Neuronal stem cell (in vitro differentiated cells): ENCODE measurements around the gene PAK6. TPM values are rescaled to one million over a fixed set of nuclear protein-coding genes. Genes with fewer than 3 reads are reported as not detected.

Source experiments
- DNase-seq: peaks from one replicate; pipeline ENCODE4 v3.0.0-alpha.2; 2013; ENCODE audit warnings: low spot score
- H2AFZ ChIP-seq: one replicate; pipeline ENCODE4 v1.6.1; 2013; ENCODE audit warnings: mild to moderate bottlenecking, low read length, inconsistent platforms
- H2AK5ac ChIP-seq: 2 replicates; pipeline ENCODE4 v1.6.1; 2013; ENCODE audit warnings: low read depth, mild to moderate bottlenecking, inconsistent platforms, low read length, moderate library complexity, mixed read lengths
- H2BK120ac ChIP-seq: 2 replicates; pipeline ENCODE4 v1.6.1; 2013; ENCODE audit warnings: low read depth, mild to moderate bottlenecking, inconsistent platforms, low read length, moderate library complexity, mixed read lengths
- H2BK12ac ChIP-seq: one replicate; pipeline ENCODE4 v1.6.1; 2013; ENCODE audit warnings: low read length, inconsistent platforms
- H2BK15ac ChIP-seq: 2 replicates; pipeline ENCODE4 v1.6.1; 2013; ENCODE audit warnings: mild to moderate bottlenecking, low read length, inconsistent platforms, mixed read lengths
- H2BK5ac ChIP-seq: one replicate; pipeline ENCODE4 v1.6.1; 2013; ENCODE audit warnings: inconsistent platforms, mild to moderate bottlenecking, low read length, moderate library complexity
- H3K14ac ChIP-seq: one replicate; pipeline ENCODE4 v1.6.1; 2013; ENCODE audit warnings: low read length, inconsistent platforms
- H3K18ac ChIP-seq: 2 replicates; pipeline ENCODE4 v1.6.1; 2013; ENCODE audit warnings: low read length, inconsistent platforms
- H3K23ac ChIP-seq: 2 replicates; pipeline ENCODE4 v1.6.1; 2013; ENCODE audit warnings: low read depth, mild to moderate bottlenecking, mixed read lengths, low read length, inconsistent platforms; ENCODE audit not compliant: poor library complexity
- H3K27ac ChIP-seq: replicated peaks from 3 replicates; pipeline ENCODE4 v1.5.1; 2013; ENCODE audit warnings: low read length, inconsistent platforms
- H3K27me3 ChIP-seq, 3 experiments: 2 replicates each; pipeline ENCODE4 v1.6.1; 2013; ENCODE audit warnings: low read length in 3 of 3, mild to moderate bottlenecking in 2 of 3, inconsistent platforms in 1 of 3, low read depth in 1 of 3, mixed read lengths in 1 of 3, moderate library complexity in 1 of 3; ENCODE audit not compliant: control insufficient read depth in 3 of 3, insufficient read depth in 3 of 3
- H3K36me3 ChIP-seq, 2 donors: replicated peaks in 1 of 2; 2 replicates each; pipeline ENCODE4 v1.6.1; 2013; ENCODE audit warnings: low read length in 2 of 2; ENCODE audit not compliant: control insufficient read depth in 2 of 2, insufficient read depth in 2 of 2
- H3K4ac ChIP-seq: 2 replicates; pipeline ENCODE4 v1.6.1; 2013; ENCODE audit warnings: inconsistent platforms, mild to moderate bottlenecking, low read length, moderate library complexity
- H3K4me1 ChIP-seq, 2 donors: 1 replicate in 1 of 2; 2 replicates in 1 of 2; pipeline ENCODE4 v1.6.1; 2013; ENCODE audit warnings: low read length in 2 of 2, low read depth in 1 of 2; ENCODE audit not compliant: control insufficient read depth in 2 of 2, insufficient read depth in 1 of 2
- H3K4me2 ChIP-seq: one replicate; pipeline ENCODE4 v1.6.1; 2013; ENCODE audit warnings: mild to moderate bottlenecking, low read length, inconsistent platforms; ENCODE audit not compliant: insufficient read depth, poor library complexity, severe bottlenecking
- H3K4me3 ChIP-seq, 2 donors: 2 replicates each; pipeline ENCODE4 v1.5.1; 2013; ENCODE audit warnings: low read length in 2 of 2, mild to moderate bottlenecking in 2 of 2, inconsistent platforms in 1 of 2, moderate library complexity in 1 of 2
- H3K79me1 ChIP-seq: one replicate; pipeline ENCODE4 v1.6.1; 2013; ENCODE audit warnings: low read depth, mild to moderate bottlenecking, inconsistent platforms, low read length, moderate library complexity
- H3K9ac ChIP-seq: one replicate; pipeline ENCODE4 v1.6.1; 2013; ENCODE audit warnings: mild to moderate bottlenecking, low read depth, low read length, inconsistent platforms; ENCODE audit not compliant: poor library complexity
- H3K9me3 ChIP-seq, 2 donors: replicated peaks in 1 of 2; 2 replicates each; pipeline versions ENCODE3 to v1.6.1; 2013; ENCODE audit warnings: low read length in 2 of 2, mild to moderate bottlenecking in 2 of 2, inconsistent platforms in 1 of 2, low read depth in 1 of 2, mixed read lengths in 1 of 2, moderate library complexity in 1 of 2; ENCODE audit not compliant: control insufficient read depth in 2 of 2, insufficient read depth in 1 of 2
- H4K8ac ChIP-seq: one replicate; pipeline ENCODE4 v1.6.1; 2013; ENCODE audit warnings: low read depth, mild to moderate bottlenecking, inconsistent platforms, low read length, moderate library complexity
- H4K91ac ChIP-seq: one replicate; pipeline ENCODE4 v1.6.1; 2013; ENCODE audit warnings: low read length, low read depth, mild to moderate bottlenecking, inconsistent platforms; ENCODE audit not compliant: poor library complexity
- WGBS, 2 donors: extraction: QIAGEN DNeasy Blood & Tissue Kit; methylation state at CpG; one replicate each; pipeline ENCODE4 v1.1.7; 2013; ENCODE audit warnings: missing lambda C conversion rate in 2 of 2, mixed read lengths in 1 of 2; ENCODE audit not compliant: insufficient read length in 2 of 2, insufficient replicate concordance in 1 of 2; ENCODE audit errors: extremely low coverage in 2 of 2; 5-methylcytosine and 5-hydroxymethylcytosine counted together
- polyA plus RNA-seq, 2 experiments: library from polyadenylated mRNA; stranded (reverse); fragments of 200-250 nt; gene quantifications; one replicate each; pipeline ENCODE4 v1.2.3, GENCODE V29; 2013

The PAK6 gene
- polyA plus RNA-seq (2013, experiment 1 of 2), result 0.36 TPM
- polyA plus RNA-seq (2013, experiment 2 of 2), result 0.37 TPM

GRCh38 chr15:40238532-40239403 is at the start of gene PAK6:
PAK6 (plus strand) TSS chr15:40239063; CDS start chr15:40264786, 25,723 bp downstream.
- Histone ChIP-seq H2BK120ac (no peak within 1 kb of the TSS), H3K4me3 (peak within 1 kb of the TSS; percentile 41 to 56), H4K91ac (no peak within 1 kb of the TSS), H3K9me3 (no peaks in the 10 kb centered on the region), H3K36me3 (no peaks in the 10 kb centered on the region), H3K18ac (peak within 1 kb of the TSS; percentile 90), H3K27ac (no peak within 1 kb of the TSS), H3K14ac (no peak within 1 kb of the TSS), H2AFZ (peak within 1 kb of the TSS; percentile 96), H3K4ac (no peak within 1 kb of the TSS), H3K4me2 (peak within 1 kb of the TSS; percentile 61), H2AK5ac (peak within 1 kb of the TSS; percentile 83), H2BK15ac (peak within 1 kb of the TSS; percentile 82), H4K8ac (no peak within 1 kb of the TSS), H3K9ac (peak within 1 kb of the TSS; percentile 45), H3K23ac (peak within 1 kb of the TSS; percentile 12), H3K27me3 (peaks cover 0 to 35% (median 9%) of the 10 kb centered on the region in 3 experiments), H2BK12ac (peak within 1 kb of the TSS; percentile 14), H3K79me1 (no peaks in the 10 kb centered on the region), H3K4me1 (peaks cover 9 to 14% of the 10 kb centered on the region in 2 donors), H2BK5ac (no peak within 1 kb of the TSS)
- DNase-seq, result peak; percentile 31
- WGBS, 2 donors, result no CpG with 5 or more reads among the region's 39 CpGs

- Histone ChIP-seq H4K91ac (no peak overlapping the region), H3K4ac (no peak overlapping the region), H3K9ac (no peak overlapping the region), H3K4me2 (no peak overlapping the region), H3K79me1 (peaks cover 3% of the 10 kb centered on the region), H3K4me3 (no peak overlapping the region), H2BK5ac (no peak overlapping the region), H3K23ac (no peak overlapping the region), H3K4me1 (no peaks in the 10 kb centered on the region), H2BK12ac (no peak overlapping the region), H3K9me3 (no peaks in the 10 kb centered on the region), H3K27me3 (no peaks in the 10 kb centered on the region), H3K36me3 (peaks cover 19 to 97% of the 10 kb centered on the region in 2 donors), H3K14ac (no peak overlapping the region), H3K18ac (no peak overlapping the region), H2AK5ac (no peak overlapping the region), H2BK15ac (no peak overlapping the region), H2AFZ (no peak overlapping the region), H3K27ac (no peak overlapping the region), H2BK120ac (no peak overlapping the region), H4K8ac (no peak overlapping the region)
- no peak for DNase-seq
- WGBS, 2 donors, result no CpG with 5 or more reads among the region's 6 CpGs
Observed at GRCh38 chr15:40190591-40190990, 48.3 kb upstream of the PAK6 start.

DNA sequence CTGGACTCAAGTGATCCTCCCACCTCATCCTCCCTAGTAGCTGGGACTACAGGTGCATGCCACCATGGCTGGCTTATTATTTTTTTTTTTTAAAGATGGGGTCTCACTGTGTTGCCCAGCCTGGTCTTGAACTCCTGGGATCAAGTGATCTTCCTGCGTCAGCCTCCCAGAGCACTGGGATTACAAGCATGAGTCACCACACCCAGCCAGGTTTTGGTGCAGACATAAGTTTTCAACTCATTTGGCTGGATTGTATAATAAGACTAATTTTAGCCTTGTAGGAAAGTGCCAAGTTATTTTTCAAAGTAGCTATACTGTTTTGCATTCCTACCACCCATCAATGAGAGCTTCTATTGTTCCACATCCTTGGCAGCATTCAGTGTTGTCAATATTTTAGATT is 45.9 kb upstream of the PAK6 start:
- no peak for DNase-seq
- no peak overlapping the region for H3K14ac ChIP-seq
- no peak overlapping the region for H3K9ac ChIP-seq
- H2AK5ac ChIP-seq, result no peak overlapping the region
- H3K4me1 ChIP-seq, result no peaks in the 10 kb centered on the region
- no peak overlapping the region for H2BK12ac ChIP-seq
- peaks cover 3% of the 10 kb centered on the region for H3K79me1 ChIP-seq
- H3K36me3 ChIP-seq, result peaks cover 22 to 98% of the 10 kb centered on the region in 2 donors
- no peak overlapping the region for H4K91ac ChIP-seq
- no peak overlapping the region for H2BK5ac ChIP-seq
- WGBS, 2 donors, result no CpG with 5 or more reads among the region's 1 CpG
- no peak overlapping the region for H2BK15ac ChIP-seq
- no peak overlapping the region for H3K27ac ChIP-seq
- H3K27me3 ChIP-seq, result no peaks in the 10 kb centered on the region
- no peak overlapping the region for H3K23ac ChIP-seq
- no peak overlapping the region for H3K4ac ChIP-seq
- H2BK120ac ChIP-seq, result no peak overlapping the region
- H4K8ac ChIP-seq, result no peak overlapping the region
- H3K9me3 ChIP-seq, result no peaks in the 10 kb centered on the region
- no peak overlapping the region for H3K4me2 ChIP-seq
- H3K18ac ChIP-seq, result no peak overlapping the region
- no peak overlapping the region for H2AFZ ChIP-seq
- no peak overlapping the region for H3K4me3 ChIP-seq

DNA sequence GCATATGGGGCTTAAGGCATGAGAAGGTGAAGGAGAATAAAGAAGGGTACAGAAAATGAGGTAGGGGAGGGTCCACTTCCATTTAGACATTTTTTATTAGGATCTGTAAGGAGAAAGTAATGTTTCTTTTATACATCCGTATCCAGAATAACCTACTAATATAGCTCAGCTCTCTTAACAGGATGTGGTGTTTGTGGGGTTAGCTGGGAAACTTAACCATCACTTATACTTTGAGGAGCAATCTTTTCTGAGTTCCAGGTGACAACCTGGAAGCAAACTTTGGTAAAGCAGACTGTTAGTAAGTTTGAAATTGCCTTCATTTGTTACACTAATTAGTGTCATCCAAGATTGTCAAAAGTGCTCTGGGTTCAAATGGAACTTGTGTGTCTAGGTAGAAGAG is 41.4 kb upstream of the PAK6 start:
- Histone ChIP-seq H2BK5ac (no peak overlapping the region), H2BK120ac (no peak overlapping the region), H3K18ac (no peak overlapping the region), H2BK15ac (no peak overlapping the region), H3K79me1 (no peaks in the 10 kb centered on the region), H2BK12ac (no peak overlapping the region), H3K4me1 (no peaks in the 10 kb centered on the region), H3K36me3 (peaks cover 24 to 96% of the 10 kb centered on the region in 2 donors), H3K4me3 (no peak overlapping the region), H3K14ac (no peak overlapping the region), H4K8ac (no peak overlapping the region), H2AFZ (no peak overlapping the region), H3K4ac (no peak overlapping the region), H3K9me3 (no peaks in the 10 kb centered on the region), H4K91ac (no peak overlapping the region), H3K27me3 (no peaks in the 10 kb centered on the region), H3K4me2 (no peak overlapping the region), H3K9ac (no peak overlapping the region), H3K23ac (no peak overlapping the region), H2AK5ac (no peak overlapping the region), H3K27ac (no peak overlapping the region)
- DNase-seq, result no peak
- no CpG with 5 or more reads among the region's 1 CpG for WGBS, 2 donors
